T-helper 2 cell treated with Interferon-gamma antibody and Interleukin-4, amounts not matched to agents 5 μg/mL and 100 μg/mL, for 36 hours (primary cell): ENCODE measurements around the gene LILRA1.
"Not testable (repeated sequence)": the region's sequence is repeated elsewhere in the genome, so short reads cannot be mapped to it uniquely, and the experiment has no call there.

Source experiments
- DNase-seq: peaks from one replicate; pipeline ENCODE4 v3.0.0; 2021; ENCODE audit warnings: low spot score
- H3K27ac Mint-ChIP-seq: one replicate; pipeline ENCODE4 v1.8.0; 2021; ENCODE audit warnings: mild to moderate bottlenecking, mixed read lengths
- H3K27me3 Mint-ChIP-seq: one replicate; pipeline ENCODE4 v1.8.0; 2021; ENCODE audit warnings: low read depth, mixed read lengths
- H3K36me3 Mint-ChIP-seq: one replicate; pipeline ENCODE4 v1.8.0; 2021; ENCODE audit warnings: low read depth, mixed read lengths
- H3K4me1 Mint-ChIP-seq: one replicate; pipeline ENCODE4 v1.8.0; 2021; ENCODE audit warnings: low read depth, mixed read lengths
- H3K4me3 Mint-ChIP-seq: one replicate; pipeline ENCODE4 v1.8.0; 2022; ENCODE audit warnings: mild to moderate bottlenecking, moderate library complexity, mixed read lengths
- H3K9me3 Mint-ChIP-seq: one replicate; pipeline ENCODE4 v1.8.0; 2021; ENCODE audit warnings: mixed read lengths

The LILRA1 gene

GRCh38 chr19:54571715-54572615, 21.5 kb upstream of the LILRA1 start:
- not testable (repeated sequence) for H3K36me3 Mint-ChIP-seq, H3K4me3 Mint-ChIP-seq, DNase-seq, H3K27ac Mint-ChIP-seq, H3K9me3 Mint-ChIP-seq
- Mint-ChIP-seq H3K27me3 (peaks cover 12% of the 10 kb centered on the region), H3K4me1 (peaks cover 21% of the 10 kb centered on the region)

GRCh38 chr19:54572696-54573311, 20.6 kb upstream of the LILRA1 start:
- Mint-ChIP-seq H3K9me3 (no peaks in the 10 kb centered on the region), H3K4me1 (peaks cover 18% of the 10 kb centered on the region), H3K27ac (no peak overlapping the region), H3K36me3 (no peaks in the 10 kb centered on the region), H3K27me3 (peaks cover 10% of the 10 kb centered on the region), H3K4me3 (no peak overlapping the region)
- no peak for DNase-seq

GRCh38 chr19:54573330-54573872, 20.0 kb upstream of the LILRA1 start, which contains the start of gene LILRA2:
TSS of gene LILRA2 (plus strand) at chr19:54573790. CDS start at chr19:54573879, 89 bp downstream.
- H3K4me1 Mint-ChIP-seq, result peaks cover 17% of the 10 kb centered on the region
- no peaks in the 10 kb centered on the region for H3K9me3 Mint-ChIP-seq
- DNase-seq, result no peak
- no peak within 1 kb of the TSS for H3K4me3 Mint-ChIP-seq
- peaks cover 10% of the 10 kb centered on the region for H3K27me3 Mint-ChIP-seq
- no peaks in the 10 kb centered on the region for H3K36me3 Mint-ChIP-seq
- no peak within 1 kb of the TSS for H3K27ac Mint-ChIP-seq

- Mint-ChIP-seq H3K4me3 (no peak overlapping the region), H3K27ac (no peak overlapping the region), H3K27me3 (peaks cover 10% of the 10 kb centered on the region), H3K4me1 (peaks cover 13% of the 10 kb centered on the region), H3K36me3 (no peaks in the 10 kb centered on the region), H3K9me3 (no peaks in the 10 kb centered on the region)
- DNase-seq, result no peak
Measured at GRCh38 chr19:54574051-54574450, 19.4 kb upstream of the LILRA1 start.

- Mint-ChIP-seq H3K4me3 (no peak overlapping the region), H3K36me3 (no peaks in the 10 kb centered on the region), H3K27me3 (peaks cover 10% of the 10 kb centered on the region), H3K4me1 (peaks cover 13% of the 10 kb centered on the region), H3K27ac (peak overlapping the region; percentile 10), H3K9me3 (no peaks in the 10 kb centered on the region)
- no peak for DNase-seq
Measured at GRCh38 chr19:54574527-54575056, 18.8 kb upstream of the LILRA1 start.

- not testable (repeated sequence) for H3K27me3 Mint-ChIP-seq, H3K4me3 Mint-ChIP-seq
Measured at GRCh38 chr19:54575205-54575604, 18.2 kb upstream of the LILRA1 start.

GRCh38 chr19:54576411-54576976, 16.9 kb upstream of the LILRA1 start:
- no peak for DNase-seq
- Mint-ChIP-seq H3K9me3 (no peaks in the 10 kb centered on the region), H3K27ac (no peak overlapping the region), H3K4me3 (no peak overlapping the region), H3K27me3 (peaks cover 6% of the 10 kb centered on the region), H3K36me3 (no peaks in the 10 kb centered on the region), H3K4me1 (peaks cover 13% of the 10 kb centered on the region)

More at GRCh38 chr19:54575205-54575604, 18.2 kb upstream of the LILRA1 start:
- DNase-seq, H3K9me3 Mint-ChIP-seq, H3K27ac Mint-ChIP-seq, H3K36me3 Mint-ChIP-seq: not testable (repeated sequence)
- peaks cover 13% of the 10 kb centered on the region for H3K4me1 Mint-ChIP-seq

GRCh38 chr19:54577334-54577733, 16.1 kb upstream of the LILRA1 start:
- peaks cover 13% of the 10 kb centered on the region for H3K4me1 Mint-ChIP-seq
- no peak for DNase-seq
- H3K36me3 Mint-ChIP-seq, result no peaks in the 10 kb centered on the region
- peaks cover 5% of the 10 kb centered on the region for H3K27me3 Mint-ChIP-seq
- H3K4me3 Mint-ChIP-seq, result no peak overlapping the region
- H3K9me3 Mint-ChIP-seq, result no peaks in the 10 kb centered on the region
- H3K27ac Mint-ChIP-seq, result no peak overlapping the region

GRCh38 chr19:54578268-54578667, 15.2 kb upstream of the LILRA1 start:
- H3K27me3 Mint-ChIP-seq, DNase-seq, H3K9me3 Mint-ChIP-seq, H3K27ac Mint-ChIP-seq, H3K4me3 Mint-ChIP-seq, H3K36me3 Mint-ChIP-seq, H3K4me1 Mint-ChIP-seq: not testable (repeated sequence)

- Mint-ChIP-seq H3K27me3 (peaks cover 6% of the 10 kb centered on the region), H3K4me3 (no peak overlapping the region), H3K27ac (no peak overlapping the region), H3K9me3 (no peaks in the 10 kb centered on the region), H3K4me1 (no peaks in the 10 kb centered on the region), H3K36me3 (no peaks in the 10 kb centered on the region)
- DNase-seq, result no peak
Measured at GRCh38 chr19:54586397-54586796, 7.0 kb upstream of the LILRA1 start.

- Mint-ChIP-seq H3K36me3 (no peaks in the 10 kb centered on the region), H3K4me1 (no peaks in the 10 kb centered on the region), H3K27me3 (peaks cover 6% of the 10 kb centered on the region), H3K4me3 (no peak overlapping the region), H3K9me3 (no peaks in the 10 kb centered on the region), H3K27ac (no peak overlapping the region)
- no peak for DNase-seq
Measured at GRCh38 chr19:54587026-54587425, 6.4 kb upstream of the LILRA1 start.

GRCh38 chr19:54593931-54594626, 647 bp downstream of the LILRA1 start:
- H3K4me1 Mint-ChIP-seq, H3K36me3 Mint-ChIP-seq, H3K27me3 Mint-ChIP-seq, H3K27ac Mint-ChIP-seq, H3K4me3 Mint-ChIP-seq, DNase-seq, H3K9me3 Mint-ChIP-seq: not testable (repeated sequence)

- no peaks in the 10 kb centered on the region for H3K4me1 Mint-ChIP-seq
- peaks cover 5% of the 10 kb centered on the region for H3K27me3 Mint-ChIP-seq
- no peak overlapping the region for H3K4me3 Mint-ChIP-seq
- H3K27ac Mint-ChIP-seq, result no peak overlapping the region
- no peaks in the 10 kb centered on the region for H3K36me3 Mint-ChIP-seq
- no peaks in the 10 kb centered on the region for H3K9me3 Mint-ChIP-seq
- DNase-seq, result no peak
Measured at GRCh38 chr19:54594737-54595136, 1.3 kb downstream of the LILRA1 start.
